ENCODE data around the gene TRIM17. TPM values are rescaled to one million over a fixed set of nuclear protein-coding genes. Genes with fewer than 3 reads are reported as not detected.

TRIM17 gene
- total RNA-seq, 1 experiment from 2014 or later = not detected

DNA sequence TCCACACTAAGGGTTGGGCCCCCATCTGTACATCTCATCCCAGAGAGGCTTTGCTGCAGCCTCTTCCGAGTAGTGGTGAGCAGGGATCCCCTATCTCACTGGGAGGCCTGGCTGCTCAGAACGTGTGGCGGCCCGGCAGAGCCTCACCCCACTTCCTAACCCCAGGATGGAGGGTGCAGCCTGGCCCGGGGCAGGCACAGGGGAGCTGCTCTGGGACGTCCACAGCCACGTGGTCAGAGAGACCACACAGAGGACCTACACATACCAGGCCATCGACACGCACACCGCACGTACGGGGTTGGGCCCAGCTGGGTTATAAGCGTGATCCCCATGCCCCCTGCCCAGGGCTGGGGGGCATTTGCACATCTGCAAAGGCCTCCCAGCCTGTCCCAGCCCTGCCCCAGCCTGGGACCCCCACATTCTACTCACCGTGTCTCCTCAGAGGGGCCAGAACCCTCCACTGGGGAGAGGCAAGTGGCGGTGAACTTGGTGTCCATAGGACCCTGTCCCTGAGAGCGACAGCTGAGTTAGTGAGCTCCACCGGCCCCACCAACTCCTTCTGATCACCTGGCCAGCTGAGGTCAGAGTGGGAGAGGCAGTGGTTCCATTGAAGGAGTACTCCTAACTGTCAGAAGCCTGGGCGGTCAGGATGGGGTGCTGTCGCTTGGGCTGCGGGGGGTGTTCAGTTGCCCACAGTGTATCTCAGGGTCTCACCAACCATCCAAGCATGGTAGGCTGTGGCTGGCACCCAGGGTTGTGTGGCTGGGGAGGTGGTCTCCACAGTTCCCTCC lies 51.2 kb downstream of the TRIM17 start:
- RAD21 ChIA-PET (ENCODE audit: low non-redundant PET in 1 of 2, low total read pairs in 2 of 2, uncharacterized antibody in 2 of 2, unreplicated experiment in 2 of 2) = no interaction called here

DNA sequence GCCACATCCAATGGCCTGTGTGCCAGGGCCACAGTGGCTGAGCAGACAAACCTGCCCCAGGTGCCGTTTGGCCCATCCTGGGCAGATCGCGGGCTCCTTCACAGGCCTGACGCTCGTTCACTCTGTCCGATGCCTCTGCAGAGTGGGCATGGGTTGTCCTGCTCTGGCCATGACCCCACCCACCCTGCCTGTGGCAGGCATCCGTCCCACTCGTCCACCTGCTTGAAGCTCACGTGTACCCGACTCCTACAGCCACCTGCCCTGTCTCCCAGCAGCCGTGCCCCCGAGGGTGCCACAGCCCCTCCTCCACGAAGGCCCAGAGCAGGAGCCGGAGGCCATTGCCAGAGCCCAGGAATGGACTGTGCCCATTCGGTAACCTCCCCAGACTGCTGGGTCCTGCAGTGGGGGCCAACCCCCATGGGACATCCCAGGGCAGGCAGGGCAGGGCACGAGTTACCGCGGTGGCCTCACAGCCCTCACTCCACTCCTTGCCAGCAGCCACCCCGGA lies 51.9 kb downstream of the TRIM17 start:
- Histone ChIP-seq H3K9ac (ENCODE audit: low read length) (no peak overlapping the region), H2AFZ (ENCODE audit: low read depth, low read length, poor library complexity, severe bottlenecking) (no peak overlapping the region), H3K9me3 (ENCODE audit: control insufficient read depth in 1 of 2, insufficient read depth in 1 of 2, low read depth in 1 of 2, low read length in 2 of 2) (no peaks in the 10 kb centered on the region), H3K9me2 (ENCODE audit: insufficient read depth) (no peaks in the 10 kb centered on the region), H3K27ac (ENCODE audit: low read depth, low read length) (no peak overlapping the region), H3K4me1 (ENCODE audit: control insufficient read depth in 1 of 2, insufficient read depth in 2 of 2, low read length in 2 of 2) (peaks cover 0 to 12% of the 10 kb centered on the region in 2 experiments; a peak in 3 of 4 replicates), H3K27me3 (ENCODE audit: insufficient read depth, low read length) (no peaks in the 10 kb centered on the region), H3K4me3 (replicated peaks in 1 of 2; ENCODE audit: low read depth in 1 of 2, low read length in 2 of 2) (no peak overlapping the region), H3K4me2 (ENCODE audit: low read length) (no peak overlapping the region), H3K79me2 (ENCODE audit: insufficient read depth, low read length) (no peaks in the 10 kb centered on the region), H4K20me1 (ENCODE audit: insufficient read depth) (no peaks in the 10 kb centered on the region), H3K36me3 (ENCODE audit: control insufficient read depth in 1 of 2, insufficient read depth in 2 of 2, low read length in 2 of 2) (no peaks in the 10 kb centered on the region)
- intact Hi-C loops (cut with micrococcal nuclease) = no loop called here
- ChIA-PET POLR2A (no interaction called here), RAD21 (ENCODE audit: low non-redundant PET in 1 of 2, low total read pairs in 2 of 2, uncharacterized antibody in 2 of 2, unreplicated experiment in 2 of 2) (no interaction called here), CTCF (no interaction called here)
- no peak for DNase-seq (ENCODE audit: low read depth, low spot score)
- no TSS peak for BruUV-seq (replicated peaks)
- no peak for ATAC-seq
- TF ChIP-seq ELF1 (IDR thresholded peaks at IDR 0.05; ENCODE audit: borderline replicate concordance, low read depth) (no peak), SRF (IDR thresholded peaks at IDR 0.05; ENCODE audit: low read depth) (no peak), SP1 (IDR thresholded peaks at IDR 0.05; ENCODE audit: low read depth) (no peak), FOSL1 (IDR thresholded peaks at IDR 0.05; ENCODE audit: low read depth) (no peak), ZNF274 (IDR thresholded peaks at IDR 0.05; ENCODE audit: low read depth, low read length) (no peak), TCF7L2 (IDR thresholded peaks at IDR 0.05; ENCODE audit: borderline replicate concordance, extremely low read depth, insufficient read depth, insufficient read length) (no peak), CBX3 (IDR thresholded peaks at IDR 0.05; ENCODE audit: low read depth) (no peak), EZH2 (IDR thresholded peaks at IDR 0.05) (no peak), SIN3A (IDR thresholded peaks at IDR 0.05; ENCODE audit: low read depth) (no peak), YY1 (IDR thresholded peaks at IDR 0.05; ENCODE audit: extremely low read depth, insufficient replicate concordance, low read depth, low read length) (no peak), CEBPB (IDR thresholded peaks at IDR 0.05; ENCODE audit: low read depth) (no peak)
- TF ChIP-seq, protein P1, sequence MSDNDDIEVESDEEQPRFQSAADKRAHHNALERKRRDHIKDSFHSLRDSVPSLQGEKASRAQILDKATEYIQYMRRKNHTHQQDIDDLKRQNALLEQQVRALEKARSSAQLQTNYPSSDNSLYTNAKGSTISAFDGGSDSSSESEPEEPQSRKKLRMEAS (IDR thresholded peaks at IDR 0.05) = no peak
- TF ChIP-seq, protein P2, sequence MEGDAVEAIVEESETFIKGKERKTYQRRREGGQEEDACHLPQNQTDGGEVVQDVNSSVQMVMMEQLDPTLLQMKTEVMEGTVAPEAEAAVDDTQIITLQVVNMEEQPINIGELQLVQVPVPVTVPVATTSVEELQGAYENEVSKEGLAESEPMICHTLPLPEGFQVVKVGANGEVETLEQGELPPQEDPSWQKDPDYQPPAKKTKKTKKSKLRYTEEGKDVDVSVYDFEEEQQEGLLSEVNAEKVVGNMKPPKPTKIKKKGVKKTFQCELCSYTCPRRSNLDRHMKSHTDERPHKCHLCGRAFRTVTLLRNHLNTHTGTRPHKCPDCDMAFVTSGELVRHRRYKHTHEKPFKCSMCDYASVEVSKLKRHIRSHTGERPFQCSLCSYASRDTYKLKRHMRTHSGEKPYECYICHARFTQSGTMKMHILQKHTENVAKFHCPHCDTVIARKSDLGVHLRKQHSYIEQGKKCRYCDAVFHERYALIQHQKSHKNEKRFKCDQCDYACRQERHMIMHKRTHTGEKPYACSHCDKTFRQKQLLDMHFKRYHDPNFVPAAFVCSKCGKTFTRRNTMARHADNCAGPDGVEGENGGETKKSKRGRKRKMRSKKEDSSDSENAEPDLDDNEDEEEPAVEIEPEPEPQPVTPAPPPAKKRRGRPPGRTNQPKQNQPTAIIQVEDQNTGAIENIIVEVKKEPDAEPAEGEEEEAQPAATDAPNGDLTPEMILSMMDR (IDR thresholded peaks at IDR 0.05 in 2 of 3, conservative IDR thresholded peaks at IDR 0.05 in 1 of 3; ENCODE audit: borderline replicate concordance in 1 of 3, insufficient read depth in 1 of 3, low read depth in 2 of 3, low read length in 2 of 3) = no peak

More for the DNA sequence above, 51.2 kb downstream of the TRIM17 start:
- Histone ChIP-seq H3K9me2 (ENCODE audit: insufficient read depth) (no peaks in the 10 kb centered on the region), H3K36me3 (ENCODE audit: control insufficient read depth in 1 of 2, insufficient read depth in 2 of 2, low read length in 2 of 2) (no peaks in the 10 kb centered on the region), H3K9ac (ENCODE audit: low read length) (no peak overlapping the region), H4K20me1 (ENCODE audit: insufficient read depth) (no peaks in the 10 kb centered on the region), H3K4me2 (ENCODE audit: low read length) (no peak overlapping the region), H3K4me3 (replicated peaks in 1 of 2; ENCODE audit: low read depth in 1 of 2, low read length in 2 of 2) (no peak overlapping the region), H3K79me2 (ENCODE audit: insufficient read depth, low read length) (no peaks in the 10 kb centered on the region), H3K9me3 (ENCODE audit: control insufficient read depth in 1 of 2, insufficient read depth in 1 of 2, low read depth in 1 of 2, low read length in 2 of 2) (no peaks in the 10 kb centered on the region), H3K4me1 (ENCODE audit: control insufficient read depth in 1 of 2, insufficient read depth in 2 of 2, low read length in 2 of 2) (peaks cover 0 to 12% of the 10 kb centered on the region in 2 experiments; a peak in 3 of 4 replicates), H3K27me3 (ENCODE audit: insufficient read depth, low read length) (no peaks in the 10 kb centered on the region), H2AFZ (ENCODE audit: low read depth, low read length, poor library complexity, severe bottlenecking) (no peak overlapping the region), H3K27ac (ENCODE audit: low read depth, low read length) (no peak overlapping the region)
- ATAC-seq = no peak
- no TSS peak for BruUV-seq (replicated peaks)
- TF ChIP-seq, protein P3, sequence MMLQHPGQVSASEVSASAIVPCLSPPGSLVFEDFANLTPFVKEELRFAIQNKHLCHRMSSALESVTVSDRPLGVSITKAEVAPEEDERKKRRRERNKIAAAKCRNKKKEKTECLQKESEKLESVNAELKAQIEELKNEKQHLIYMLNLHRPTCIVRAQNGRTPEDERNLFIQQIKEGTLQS (IDR thresholded peaks at IDR 0.05) = no peak
- TF ChIP-seq SP1 (IDR thresholded peaks at IDR 0.05; ENCODE audit: low read depth) (no peak), CBX3 (IDR thresholded peaks at IDR 0.05; ENCODE audit: low read depth) (no peak)
- intact Hi-C loops (cut with micrococcal nuclease) = no loop called here
- no peak for DNase-seq (ENCODE audit: low read depth, low spot score)
- POLR2A ChIA-PET = no interaction called here
- CTCF ChIA-PET = no interaction called here

All from HCT116 (cell line).